ENCODE data around the gene DNAI7. TPM values are rescaled to one million over a fixed set of nuclear protein-coding genes. Genes with fewer than 3 reads are reported as not detected.
A peak's percentile ranks its signal among the peaks of the same experiment; 100 is the strongest.

Gene DNAI7, protein sequence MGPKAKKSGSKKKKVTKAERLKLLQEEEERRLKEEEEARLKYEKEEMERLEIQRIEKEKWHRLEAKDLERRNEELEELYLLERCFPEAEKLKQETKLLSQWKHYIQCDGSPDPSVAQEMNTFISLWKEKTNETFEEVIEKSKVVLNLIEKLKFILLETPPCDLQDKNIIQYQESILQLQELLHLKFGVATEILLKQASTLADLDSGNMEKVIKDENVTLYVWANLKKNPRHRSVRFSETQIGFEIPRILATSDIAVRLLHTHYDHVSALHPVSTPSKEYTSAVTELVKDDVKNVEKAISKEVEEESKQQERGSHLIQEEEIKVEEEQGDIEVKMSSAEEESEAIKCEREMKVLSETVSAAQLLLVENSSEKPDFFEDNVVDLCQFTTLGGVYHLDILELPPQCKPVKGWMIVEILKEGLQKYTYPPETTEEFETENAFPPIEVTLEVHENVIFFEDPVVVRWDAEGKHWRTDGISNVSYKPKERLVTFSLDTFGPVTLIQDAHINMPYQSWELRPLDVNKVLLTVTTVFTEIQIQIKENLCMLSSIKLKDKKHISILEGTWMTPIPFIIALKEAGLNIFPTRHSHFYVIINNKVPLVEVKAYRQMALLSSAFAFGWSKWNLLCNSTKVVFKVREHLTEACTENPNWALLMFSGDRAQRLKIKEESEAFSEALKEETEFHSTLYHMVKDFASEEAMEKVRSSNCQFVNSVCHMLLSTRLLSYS
- under 1 TPM in 1 of 3 donors, not detected in 2; 0.21 TPM for polyA plus RNA-seq

- Mint-ChIP-seq H3K4me1 (peaks cover 20 to 26% of the 10 kb centered on the region in 2 donors), H3K4me3 (peak within 1 kb of the TSS; percentile 95 to 99 (median 97)), H3K27me3 (ENCODE audit: low read depth in 3 of 3) (peaks cover 12 to 15% (median 13%) of the 10 kb centered on the region in 3 donors), H3K27ac (peak within 1 kb of the TSS; percentile 96 to 99 (median 98)), H3K36me3 (no peaks in the 10 kb centered on the region), H3K9me3 (no peaks in the 10 kb centered on the region)
- DNase-seq, result peak; percentile 98
Observed at GRCh38 chr12:25195056-25195971, at the start of gene DNAI7, which contains the start of gene ETFRF1. Gene DNAI7 (minus strand): TSS chr12:25195160. CDS start chr12:25195078, 82 bp downstream. Gene ETFRF1 (plus strand): TSS chr12:25195237. CDS start chr12:25203957, 8,720 bp downstream.

DNA sequence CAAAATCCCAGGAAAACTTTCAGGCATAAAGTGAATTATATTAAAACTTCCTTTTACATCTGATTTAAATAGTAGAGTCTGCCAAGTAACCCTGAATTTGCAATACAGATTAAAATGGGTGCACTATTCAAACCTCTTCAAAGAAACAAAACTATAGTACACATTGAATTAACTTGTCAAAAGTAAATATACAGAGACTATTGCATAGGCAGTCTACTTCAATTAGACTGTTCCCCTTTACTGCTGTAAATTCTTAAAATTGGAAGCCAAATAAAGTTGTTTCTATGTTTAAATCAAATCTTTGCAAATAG lies 48.7 kb upstream of the DNAI7 start:
- Mint-ChIP-seq H3K36me3 (peaks cover 7 to 16% (median 10%) of the 10 kb centered on the region in 3 donors), H3K4me3 (no peak overlapping the region), H3K9me3 (no peaks in the 10 kb centered on the region), H3K27ac (no peak overlapping the region), H3K4me1 (peaks cover 26 to 58% of the 10 kb centered on the region in 2 donors), H3K27me3 (ENCODE audit: low read depth in 3 of 3) (no peaks in the 10 kb centered on the region)
- DNase-seq, result no peak

DNA sequence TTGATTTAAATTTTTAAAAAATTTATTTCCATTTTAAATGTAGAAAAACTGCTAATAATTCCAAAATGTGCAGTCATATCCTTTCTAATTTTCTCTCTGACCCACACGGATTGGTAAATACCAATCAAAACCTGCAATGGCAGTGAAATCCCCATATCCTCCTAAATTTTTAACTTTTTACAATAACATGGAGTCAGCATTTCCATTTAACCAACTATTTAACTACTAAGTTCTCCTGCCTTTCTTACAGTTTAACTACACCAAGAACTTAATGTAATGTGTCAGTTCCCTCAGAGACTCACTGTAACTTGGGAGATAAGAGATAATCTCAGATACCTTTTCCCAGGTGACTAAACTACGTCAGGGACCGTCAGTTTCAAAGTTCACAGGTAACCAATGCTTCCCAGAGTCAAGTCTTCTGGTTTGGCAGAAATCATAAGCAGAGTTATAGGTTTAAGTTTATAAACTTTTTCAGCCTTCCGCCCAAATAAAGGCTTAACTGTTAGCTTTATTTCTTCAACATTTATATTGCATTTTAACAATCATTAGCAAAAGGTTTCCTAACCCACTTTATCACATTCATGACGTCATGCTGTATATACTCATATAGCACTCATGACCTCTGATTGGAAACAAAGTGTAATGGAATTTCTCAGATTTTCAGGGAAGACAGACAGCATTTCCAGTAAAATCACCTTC lies 48.2 kb upstream of the DNAI7 start:
- H3K27me3 Mint-ChIP-seq (ENCODE audit: low read depth in 3 of 3), result no peaks in the 10 kb centered on the region
- H3K9me3 Mint-ChIP-seq, result no peaks in the 10 kb centered on the region
- H3K36me3 Mint-ChIP-seq, result peaks cover 7 to 16% (median 10%) of the 10 kb centered on the region in 3 donors
- DNase-seq, result no peak
- peak overlapping the region in 2 of 6 donors; percentile 18 to 53 for H3K27ac Mint-ChIP-seq
- H3K4me3 Mint-ChIP-seq, result no peak overlapping the region
- peaks cover 23 to 53% of the 10 kb centered on the region in 2 donors for H3K4me1 Mint-ChIP-seq

DNA sequence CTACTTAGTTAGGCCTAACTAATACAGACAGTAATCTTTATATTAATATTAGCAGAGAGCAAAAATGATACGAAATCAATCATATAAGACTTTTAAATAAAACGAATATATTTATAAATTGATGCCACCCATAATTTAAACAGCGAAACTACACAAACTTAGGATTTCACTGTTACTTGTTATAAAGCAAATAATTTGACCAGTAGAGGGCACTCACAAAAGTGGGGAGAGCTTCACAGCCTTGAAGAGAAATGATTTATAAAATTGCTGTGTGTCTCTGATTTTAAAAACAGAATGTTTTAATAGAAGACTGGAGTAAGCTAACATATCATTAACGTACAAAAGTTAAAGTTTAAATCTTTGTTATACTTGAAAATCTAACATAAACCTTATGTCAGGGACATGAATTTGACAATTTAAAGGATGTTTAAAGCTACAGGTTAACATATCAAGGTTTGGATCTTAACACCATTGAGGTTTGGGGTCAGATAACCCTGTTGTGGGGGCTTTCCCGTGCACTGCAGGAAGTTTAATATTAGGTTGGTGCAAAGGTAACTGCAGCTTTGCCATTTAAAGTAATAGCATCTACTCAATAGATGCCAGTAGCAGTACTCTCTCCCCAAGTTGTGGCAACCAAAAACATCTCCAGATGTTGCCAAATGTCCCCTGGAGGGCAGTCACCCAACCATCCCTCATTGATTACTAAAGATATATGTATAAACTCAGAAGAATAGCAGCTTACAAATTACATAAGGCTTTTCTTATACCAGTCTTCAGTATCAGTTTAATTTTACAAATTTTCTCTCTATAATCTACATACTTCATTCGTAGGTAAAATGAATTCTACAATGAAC lies 46.4 kb upstream of the DNAI7 start:
- peak overlapping the region in 5 of 6 donors; percentile 1 to 86 (median 63) for H3K27ac Mint-ChIP-seq
- peaks cover 12 to 26% (median 13%) of the 10 kb centered on the region in 3 donors for H3K36me3 Mint-ChIP-seq
- peak; percentile 53 to 60 (median 58) for DNase-seq
- peaks cover 19 to 60% of the 10 kb centered on the region in 2 donors for H3K4me1 Mint-ChIP-seq
- no peak overlapping the region for H3K4me3 Mint-ChIP-seq
- no peaks in the 10 kb centered on the region for H3K27me3 Mint-ChIP-seq (ENCODE audit: low read depth in 3 of 3)
- H3K9me3 Mint-ChIP-seq, result no peaks in the 10 kb centered on the region

GRCh38 chr12:25236626-25237025 lies 41.7 kb upstream of the DNAI7 start:
- H3K4me3 Mint-ChIP-seq, result no peak overlapping the region
- no peaks in the 10 kb centered on the region for H3K9me3 Mint-ChIP-seq
- no peak for DNase-seq
- peak overlapping the region in 1 of 6 donors; percentile 33 for H3K27ac Mint-ChIP-seq
- H3K36me3 Mint-ChIP-seq, result peaks cover 5 to 18% (median 13%) of the 10 kb centered on the region in 3 donors
- H3K4me1 Mint-ChIP-seq, result peaks cover 11 to 61% of the 10 kb centered on the region in 2 donors
- no peaks in the 10 kb centered on the region for H3K27me3 Mint-ChIP-seq (ENCODE audit: low read depth in 3 of 3)

DNA sequence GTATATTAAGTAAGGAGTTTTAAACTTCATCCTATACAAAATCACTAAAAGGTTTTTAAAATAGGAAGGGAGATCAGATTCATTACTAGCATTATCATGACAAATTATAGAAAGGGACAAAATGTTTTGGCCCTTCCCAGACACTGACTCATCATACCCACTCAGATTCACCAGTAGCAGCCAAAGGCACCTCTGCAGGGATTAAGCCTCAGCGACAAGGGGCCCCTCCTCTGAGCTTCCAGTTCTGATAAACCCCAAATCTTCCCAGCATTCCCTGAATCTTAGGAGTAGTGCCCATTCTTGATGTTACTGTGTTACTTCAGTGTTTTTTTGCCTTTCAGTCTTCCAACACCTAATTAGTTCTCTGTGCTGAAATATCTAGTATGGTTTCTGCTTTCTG lies 41.2 kb upstream of the DNAI7 start:
- H3K27me3 Mint-ChIP-seq (ENCODE audit: low read depth in 3 of 3), result no peaks in the 10 kb centered on the region
- H3K36me3 Mint-ChIP-seq, result peaks cover 5 to 18% (median 13%) of the 10 kb centered on the region in 3 donors

DNA sequence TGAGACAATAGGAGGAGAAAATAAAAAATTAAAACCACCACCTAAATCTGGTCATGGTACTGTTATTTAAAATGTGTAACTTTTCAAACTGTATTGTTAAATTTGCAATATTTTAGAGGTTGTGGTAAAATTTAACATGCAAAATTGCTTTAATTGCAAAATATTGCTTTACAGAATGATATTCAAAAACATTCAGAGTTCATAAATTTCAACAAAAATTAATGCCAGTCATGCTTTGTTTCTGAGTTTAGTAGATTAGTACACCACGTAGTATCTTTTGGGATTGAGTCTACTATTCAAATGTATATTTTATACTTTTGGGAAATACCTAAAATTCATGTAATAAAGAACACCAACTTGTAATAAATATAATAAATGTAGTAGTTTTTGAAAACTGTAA lies 18.4 kb upstream of the DNAI7 start:
- H3K9me3 Mint-ChIP-seq, result no peaks in the 10 kb centered on the region
- H3K4me3 Mint-ChIP-seq, result no peak overlapping the region
- H3K27ac Mint-ChIP-seq, result no peak overlapping the region
- H3K4me1 Mint-ChIP-seq, result peaks cover 2 to 5% of the 10 kb centered on the region in 2 donors
- DNase-seq, result no peak
- peaks cover 0 to 23% (median 3%) of the 10 kb centered on the region in 3 donors for H3K36me3 Mint-ChIP-seq
- H3K27me3 Mint-ChIP-seq (ENCODE audit: low read depth in 3 of 3), result no peaks in the 10 kb centered on the region

More for the DNA sequence above, 41.2 kb upstream of the DNAI7 start:
- H3K9me3 Mint-ChIP-seq, result no peaks in the 10 kb centered on the region
- no peak overlapping the region for H3K4me3 Mint-ChIP-seq
- H3K4me1 Mint-ChIP-seq, result peaks cover 6 to 57% of the 10 kb centered on the region in 2 donors
- no peak for DNase-seq
- H3K27ac Mint-ChIP-seq, result peak overlapping the region in 1 of 6 donors; percentile 33

- Mint-ChIP-seq H3K4me1 (no peaks in the 10 kb centered on the region), H3K36me3 (peaks cover 0 to 15% (median 8%) of the 10 kb centered on the region in 3 donors), H3K9me3 (no peaks in the 10 kb centered on the region), H3K27ac (peak overlapping the region in 4 of 6 donors; percentile 32 to 73 (median 46)), H3K27me3 (ENCODE audit: low read depth in 3 of 3) (no peaks in the 10 kb centered on the region), H3K4me3 (no peak overlapping the region)
- DNase-seq, result no peak
Observed at GRCh38 chr12:25208554-25208953, 13.6 kb upstream of the DNAI7 start.

DNA sequence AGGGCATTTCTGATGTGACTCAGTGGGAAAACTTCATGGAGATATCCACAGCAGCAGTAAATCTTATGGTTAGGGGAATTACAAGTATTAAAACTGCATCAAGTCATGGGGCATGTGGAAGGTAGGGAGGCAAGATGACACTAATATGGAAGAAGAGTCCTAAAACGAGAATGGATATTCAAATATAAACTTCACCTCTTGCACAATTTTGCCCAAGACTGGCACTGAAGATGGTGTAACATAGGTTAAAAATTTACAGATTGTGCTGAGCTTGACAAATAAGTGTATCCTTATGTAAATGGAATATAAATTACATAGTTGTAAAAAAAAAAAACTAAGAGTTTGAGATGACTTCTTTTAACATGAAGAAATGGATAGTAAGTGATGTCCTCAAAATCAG lies 12.9 kb upstream of the DNAI7 start:
- H3K27ac Mint-ChIP-seq, result peak overlapping the region in 2 of 6 donors; percentile 26 to 35
- H3K4me3 Mint-ChIP-seq, result no peak overlapping the region

GRCh38 chr12:25207411-25207810 lies 12.5 kb upstream of the DNAI7 start:
- Mint-ChIP-seq H3K4me1 (no peaks in the 10 kb centered on the region), H3K36me3 (peaks cover 0 to 19% (median 8%) of the 10 kb centered on the region in 3 donors), H3K27me3 (ENCODE audit: low read depth in 3 of 3) (no peaks in the 10 kb centered on the region), H3K27ac (peak overlapping the region in 2 of 6 donors; percentile 26 to 35), H3K9me3 (no peaks in the 10 kb centered on the region), H3K4me3 (no peak overlapping the region)
- DNase-seq, result no peak

More for the DNA sequence above, 12.9 kb upstream of the DNAI7 start:
- H3K4me1 Mint-ChIP-seq, result no peaks in the 10 kb centered on the region
- no peaks in the 10 kb centered on the region for H3K9me3 Mint-ChIP-seq
- no peak for DNase-seq
- H3K36me3 Mint-ChIP-seq, result peaks cover 0 to 19% (median 8%) of the 10 kb centered on the region in 3 donors
- no peaks in the 10 kb centered on the region for H3K27me3 Mint-ChIP-seq (ENCODE audit: low read depth in 3 of 3)

DNA sequence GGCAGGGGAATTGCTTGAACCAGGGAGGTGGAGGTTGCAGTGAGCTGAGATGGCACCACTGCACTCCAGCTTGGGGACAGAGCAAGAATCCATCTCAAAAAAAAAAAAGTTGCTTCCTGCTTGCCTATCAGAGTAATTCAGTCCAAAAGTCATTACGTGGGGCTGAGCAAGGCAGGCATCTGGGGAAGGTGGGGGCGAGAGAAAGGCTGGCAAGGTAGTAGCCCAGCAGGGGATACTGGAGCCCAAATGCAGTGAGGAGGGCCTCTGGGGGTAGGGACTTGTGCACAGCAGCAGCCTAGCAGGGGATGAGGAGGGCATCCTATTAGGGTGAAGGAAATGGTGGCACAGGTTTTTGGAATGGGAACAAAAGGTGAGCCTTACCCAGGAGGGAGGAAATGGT lies 7.2 kb upstream of the DNAI7 start:
- Mint-ChIP-seq H3K9me3 (no peaks in the 10 kb centered on the region), H3K4me3 (no peak overlapping the region), H3K36me3 (peaks cover 0 to 4% (median 0%) of the 10 kb centered on the region in 3 donors), H3K4me1 (no peaks in the 10 kb centered on the region), H3K27ac (peak overlapping the region in 2 of 6 donors; percentile 52 to 66), H3K27me3 (ENCODE audit: low read depth in 3 of 3) (peaks cover 0 to 2% (median 0%) of the 10 kb centered on the region in 3 donors)
- DNase-seq, result no peak

GRCh38 chr12:25200703-25201102 lies 5.7 kb upstream of the DNAI7 start:
- H3K4me3 Mint-ChIP-seq, result no peak overlapping the region
- H3K27me3 Mint-ChIP-seq (ENCODE audit: low read depth in 3 of 3), result peaks cover 2 to 4% (median 4%) of the 10 kb centered on the region in 3 donors
- peaks cover 5 to 9% of the 10 kb centered on the region in 2 donors for H3K4me1 Mint-ChIP-seq
- peak overlapping the region in 1 of 6 donors; percentile 53 for H3K27ac Mint-ChIP-seq
- H3K36me3 Mint-ChIP-seq, result peaks cover 0 to 4% (median 0%) of the 10 kb centered on the region in 3 donors
- H3K9me3 Mint-ChIP-seq, result no peaks in the 10 kb centered on the region
- no peak for DNase-seq
